DMS114 treated with DMSO at 0.1 percent for 48 hours (cell line): ENCODE results near the gene IPO5.
A peak's percentile ranks its signal among the peaks of the same experiment; 100 is the strongest.
"Not testable (repeated sequence)": the region's sequence is repeated elsewhere in the genome, so short reads cannot be mapped to it uniquely, and the experiment has no call there.

Experiments
- DNase-seq: peaks from one replicate; lab custom pipeline; 2025; ENCODE audit not compliant: unreplicated experiment; lab: John Stamatoyannopoulos, UW

Gene IPO5

DNA sequence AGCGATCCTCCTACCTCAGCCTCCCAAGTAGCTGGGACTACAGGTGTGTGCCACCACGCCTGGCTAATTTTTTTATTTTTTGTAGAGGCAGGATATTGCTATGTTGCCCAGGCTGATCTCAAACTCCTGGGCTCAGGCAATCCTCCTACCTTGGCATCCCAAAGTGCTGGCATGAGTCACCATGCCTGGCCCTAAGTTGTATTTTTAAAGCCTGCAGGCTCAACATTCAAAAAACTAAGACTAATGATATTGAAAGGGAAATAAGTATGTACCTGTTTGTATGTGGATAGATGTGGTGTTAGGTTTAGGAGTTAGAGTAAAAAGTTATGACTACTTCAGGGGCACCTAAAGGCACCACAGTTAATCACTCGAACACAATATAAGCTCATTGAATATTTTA is 5.4 kb upstream of the IPO5 start:
- no peak for DNase-seq

- DNase-seq, result not testable (repeated sequence)
Observed at GRCh38 chr13:97949316-97949715, 4.2 kb upstream of the IPO5 start.

- no peak for DNase-seq
Observed at GRCh38 chr13:97951376-97951775, 2.1 kb upstream of the IPO5 start.

- DNase-seq, result not testable (repeated sequence)
Observed at GRCh38 chr13:97952831-97953230, 644 bp upstream of the IPO5 start.

- DNase-seq, result no peak
Observed at GRCh38 chr13:97961340-97961739, 7.9 kb downstream of the IPO5 start.

DNA sequence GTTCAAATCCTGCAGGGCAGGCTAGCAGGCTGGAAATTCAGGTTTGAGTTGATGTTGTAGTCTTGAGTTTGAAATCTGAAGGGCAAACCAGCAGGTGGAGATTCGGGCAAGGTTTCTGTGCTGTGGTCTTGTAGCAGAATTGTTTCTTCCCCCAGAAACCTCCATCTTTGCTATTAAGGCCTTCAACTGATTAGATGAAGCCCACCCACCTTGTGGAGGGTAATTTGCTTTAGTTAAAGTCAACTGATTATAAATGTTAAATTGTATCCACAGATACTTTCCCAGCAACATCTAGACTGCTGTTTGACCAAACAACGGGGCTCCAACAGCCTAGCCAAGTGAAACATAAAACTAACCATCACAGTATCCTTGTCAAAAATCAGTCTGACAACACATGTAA is 9.4 kb downstream of the IPO5 start:
- no peak for DNase-seq

- no peak for DNase-seq
Observed at GRCh38 chr13:97967226-97967625, 13.8 kb downstream of the IPO5 start.

DNA sequence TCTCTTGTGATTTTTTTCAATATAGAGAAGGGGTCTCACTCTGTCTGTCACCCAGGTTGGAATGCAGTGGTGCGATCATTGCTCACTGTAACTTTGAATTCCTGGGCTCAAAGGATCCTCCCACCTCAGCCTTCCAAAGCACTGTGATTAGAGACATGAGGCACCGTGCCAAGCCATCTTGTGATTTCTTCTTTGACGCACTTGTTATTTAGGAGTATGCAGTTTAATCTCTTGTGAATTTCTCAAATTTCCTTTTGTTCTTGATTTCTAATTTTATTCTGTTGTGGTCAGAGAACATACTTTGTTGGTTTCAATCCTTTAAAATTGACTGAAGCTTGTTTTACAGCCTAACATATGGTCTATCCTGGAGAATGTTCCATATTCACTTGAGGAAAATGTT is 14.5 kb downstream of the IPO5 start:
- no peak for DNase-seq

DNA sequence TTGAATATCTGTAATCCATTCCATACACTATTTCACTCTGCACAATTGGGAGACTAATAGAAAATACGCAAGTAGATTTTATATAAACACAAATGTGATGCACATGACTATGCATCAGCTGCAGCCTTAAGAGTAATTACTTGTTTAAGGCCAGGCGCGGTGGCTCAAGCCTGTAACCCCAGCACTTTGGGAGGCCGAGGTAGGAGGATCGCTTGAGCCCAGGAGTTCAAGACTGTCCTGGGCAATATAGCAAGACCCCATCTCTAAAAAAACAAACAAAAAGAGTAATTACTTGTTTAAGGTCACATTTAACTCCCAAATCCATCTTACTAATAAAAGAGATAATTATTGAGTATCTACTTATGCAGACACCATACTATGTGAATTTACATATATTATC is 18.0 kb downstream of the IPO5 start:
- DNase-seq, result no peak

GRCh38 chr13:97974773-97975172 is 21.3 kb downstream of the IPO5 start:
- no peak for DNase-seq

GRCh38 chr13:97975280-97975847 is 21.9 kb downstream of the IPO5 start:
- DNase-seq, result peak; percentile 25

DNA sequence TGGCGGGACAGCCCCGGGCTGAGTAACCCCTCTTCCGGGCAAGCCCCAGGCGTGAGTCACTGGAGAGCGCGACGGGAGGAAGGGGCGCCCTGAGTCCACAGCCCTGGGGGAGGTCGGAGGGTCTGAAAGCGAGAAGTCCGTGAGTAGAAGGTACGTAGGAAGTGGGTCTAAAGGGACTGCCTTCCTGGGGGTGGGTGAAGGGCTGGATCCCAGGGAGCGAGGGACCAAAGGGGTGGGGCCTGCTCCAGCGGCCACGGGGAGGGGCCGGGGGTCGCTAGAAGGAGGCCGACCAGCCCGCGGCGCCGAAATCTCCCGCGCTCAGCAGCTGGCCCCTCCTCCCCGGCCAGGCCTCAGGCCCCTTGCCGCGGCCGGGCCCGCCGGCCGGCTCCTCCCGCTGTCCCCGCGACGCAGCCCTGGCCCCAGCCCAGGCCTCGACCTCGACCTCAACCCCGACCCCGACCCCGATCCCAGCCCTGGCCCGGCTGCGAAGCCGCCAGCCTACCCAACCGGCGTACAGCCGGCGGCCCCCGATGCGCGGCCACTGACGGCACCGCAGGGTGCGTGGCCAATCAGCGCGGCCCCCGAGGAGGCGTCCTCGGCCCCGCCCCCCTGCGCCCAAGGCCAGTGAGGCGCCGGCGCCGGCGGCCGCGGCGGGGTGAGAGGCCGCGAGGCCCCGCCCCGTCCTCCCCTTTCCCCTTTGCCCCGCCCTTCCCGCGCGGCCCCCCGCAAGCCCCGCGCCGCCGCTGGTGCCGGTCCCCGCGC is 22.6 kb downstream of the IPO5 start:
- DNase-seq, result peak; percentile 49

GRCh38 chr13:97976610-97977521 is 23.4 kb downstream of the IPO5 start:
- no peak for DNase-seq

DNA sequence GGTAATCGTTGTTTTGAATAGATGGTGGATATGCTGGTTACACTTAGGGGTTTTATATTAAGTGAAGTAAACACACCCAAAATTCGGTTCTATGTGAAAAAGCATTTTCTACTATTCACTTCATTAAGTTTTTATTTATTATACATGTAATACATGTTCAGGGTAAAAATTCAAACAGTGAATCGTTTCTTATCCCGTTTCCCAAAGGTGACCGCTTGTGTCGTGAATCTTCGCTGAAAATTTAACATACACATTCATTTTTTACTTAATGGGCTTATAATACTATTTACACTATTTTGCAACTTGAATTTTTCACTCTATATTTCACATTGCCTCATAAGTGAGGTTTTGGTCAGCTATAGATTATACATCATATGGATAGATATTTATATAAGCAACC is 24.5 kb downstream of the IPO5 start:
- DNase-seq, result no peak

DNA sequence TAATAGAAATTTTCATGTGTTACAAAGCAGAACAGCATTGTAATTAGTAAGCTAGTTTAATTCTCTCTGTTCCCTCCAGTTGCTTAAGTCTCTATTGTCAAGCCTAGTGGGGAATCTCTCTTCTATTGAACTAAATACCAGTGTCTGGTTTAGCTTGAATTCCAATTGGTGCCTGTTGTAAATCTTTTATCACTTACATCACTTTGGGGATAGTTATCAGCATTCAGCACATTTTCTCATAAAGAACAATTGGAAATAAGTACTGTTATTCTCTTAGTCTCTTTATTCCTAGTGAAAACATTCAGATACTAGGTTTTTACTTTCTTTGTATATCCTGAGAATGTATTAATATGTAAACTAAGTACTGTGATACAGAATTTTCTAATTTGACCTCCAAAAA is 25.2 kb downstream of the IPO5 start:
- no peak for DNase-seq

DNA sequence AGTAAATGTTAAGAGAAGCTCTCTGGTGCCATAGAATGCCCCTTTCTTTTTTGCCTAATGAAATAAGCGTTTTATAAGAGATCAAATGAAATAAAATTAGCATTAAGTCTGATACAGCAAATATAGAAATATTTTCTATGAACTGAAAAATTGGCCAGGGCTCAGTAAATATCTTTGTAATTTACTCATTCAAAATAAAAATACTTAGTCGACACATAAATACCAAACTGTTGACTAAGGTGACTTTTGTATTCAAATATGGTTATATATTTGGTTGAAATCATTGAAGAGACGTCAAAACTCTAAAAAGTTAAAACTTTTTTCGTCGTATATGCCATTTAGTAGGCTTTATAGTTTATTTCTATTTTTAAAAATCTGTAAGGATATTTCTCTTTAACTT is 25.6 kb downstream of the IPO5 start:
- DNase-seq, result no peak

- DNase-seq, result no peak
Observed at GRCh38 chr13:97979556-97979955, 26.1 kb downstream of the IPO5 start.

GRCh38 chr13:97982286-97982685 is 28.8 kb downstream of the IPO5 start:
- DNase-seq, result no peak

- DNase-seq, result no peak
Observed at GRCh38 chr13:97986835-97987234, 33.4 kb downstream of the IPO5 start.

GRCh38 chr13:97999653-98000052 is 46.2 kb downstream of the IPO5 start:
- DNase-seq, result no peak

DNA sequence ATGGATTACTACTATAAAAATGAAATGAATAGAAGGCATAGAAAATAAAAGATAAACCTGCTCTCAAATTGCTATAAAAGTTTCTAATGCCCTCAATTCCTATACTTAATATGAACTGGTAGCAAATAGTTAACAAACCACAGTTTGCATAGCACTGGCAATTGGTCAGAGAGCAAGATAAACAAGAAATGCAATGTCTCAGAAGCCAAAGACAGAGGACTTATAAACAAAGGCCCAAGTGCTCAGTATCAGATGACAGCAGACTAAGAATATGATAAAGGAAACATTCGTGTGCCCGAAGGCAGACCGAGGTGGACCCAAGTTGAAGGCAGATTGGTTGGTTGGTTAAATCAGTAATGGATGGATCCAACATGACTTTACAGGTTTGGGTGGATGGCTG is 50.6 kb downstream of the IPO5 start:
- DNase-seq, result no peak

GRCh38 chr13:98004997-98005396 is 51.5 kb downstream of the IPO5 start:
- not testable (repeated sequence) for DNase-seq
